HepG2 (cell line): ENCODE measurements around the gene PIGK. TPM values are rescaled to one million over a fixed set of nuclear protein-coding genes. Genes with fewer than 3 reads are reported as not detected.

Experiments
- ATAC-seq: fragments of 200-7000 bp; cut with Tn5 transposase; 3 replicates; pipeline ENCODE4 v1.9.1; 2020; ENCODE audit warnings: mild to moderate bottlenecking, moderate library complexity
- BruUV-seq: library from RNA; stranded (reverse); fragments of 400-500 nt; replicated peaks from 2 replicates; lab custom pipeline; 2021; lab: Mats Ljungman, UMichigan
- CTCF ChIA-PET: fragments of 300-600 bp; formaldehyde crosslinking; extraction: SDS; loops from one replicate; lab custom pipeline; 2021; ENCODE audit warnings: low total read pairs, inconsistent platforms, low intra/inter-chr PET ratio; lab: Yijun Ruan, JAX
- POLR2A ChIA-PET: fragments of 350-600 bp; sonication (Branson Sonifier 250); formaldehyde crosslinking; loops from one replicate; lab custom pipeline; 2020; ENCODE audit warnings: antibody characterized with exemption, inconsistent platforms; lab: Yijun Ruan, JAX
- DNase-seq: peaks from one replicate; pipeline ENCODE4 v3.0.0-alpha.2; 2015; ENCODE audit warnings: low spot score
- FAIRE-seq: peaks from 3 replicates; lab custom pipeline; 2011; peaks lifted over from hg19 to GRCh38; lab: Jason Lieb, UNC
- H2AFZ ChIP-seq: one replicate; pipeline ENCODE4 v1.6.1; 2011; ENCODE audit warnings: low read length, inconsistent platforms
- H3K27ac ChIP-seq: fragments of 300-600 bp; 3 replicates; pipeline ENCODE4 v1.8.0; 2011; ENCODE audit warnings: mixed run types, mild to moderate bottlenecking, mixed read lengths, low read length, inconsistent platforms; ENCODE audit not compliant: insufficient read depth; ENCODE audit errors: extremely low read length
- H3K27me3 ChIP-seq, 2 experiments: fragments of 200-600 bp in 1 of 2; 2 replicates in 1 of 2; 3 replicates in 1 of 2; pipeline versions ENCODE4 v1.6.0 to v1.8.0; 2011; ENCODE audit warnings: low read length in 2 of 2, mild to moderate bottlenecking in 2 of 2, moderate library complexity in 2 of 2, inconsistent platforms in 1 of 2; ENCODE audit not compliant: insufficient read depth in 2 of 2, control insufficient read depth in 1 of 2
- H3K36me3 ChIP-seq, 2 experiments: fragments of 200-600 bp in 1 of 2; replicated peaks in 1 of 2; 2 replicates in 1 of 2; 3 replicates in 1 of 2; pipeline versions ENCODE4 v1.5.1 to v1.8.0; 2011; ENCODE audit warnings: low read length in 2 of 2, inconsistent platforms in 1 of 2; ENCODE audit not compliant: insufficient read depth in 2 of 2, control insufficient read depth in 1 of 2
- H3K4me1 ChIP-seq: 2 replicates; pipeline ENCODE4 v1.5.1; 2012; ENCODE audit warnings: low read length, inconsistent platforms; ENCODE audit not compliant: insufficient read depth
- H3K4me2 ChIP-seq: 2 replicates; pipeline ENCODE4 v1.6.0; 2011; ENCODE audit warnings: low read depth, low read length, inconsistent platforms
- H3K4me3 ChIP-seq, 3 experiments: fragments of 200-600 bp in 1 of 3; sonication (generic), shearing (Covaris generic) in 1 of 3; replicated peaks in 1 of 3; 2 replicates each; pipeline ENCODE4 v1.5.1; 2011 to 2016; ENCODE audit warnings: low read length in 3 of 3, inconsistent platforms in 2 of 3, low read depth in 2 of 3, mild to moderate bottlenecking in 2 of 3, control low read depth in 1 of 3, mixed read lengths in 1 of 3; ENCODE audit not compliant: insufficient read depth in 1 of 3
- H3K79me2 ChIP-seq: one replicate; pipeline ENCODE4 v1.6.1; 2011; ENCODE audit warnings: low read length, inconsistent platforms; ENCODE audit not compliant: insufficient read depth
- H3K9ac ChIP-seq: 2 replicates; pipeline ENCODE4 v1.6.0; 2011; ENCODE audit warnings: mild to moderate bottlenecking, low read depth, low read length, inconsistent platforms; ENCODE audit not compliant: insufficient read depth
- H3K9me3 ChIP-seq: 2 replicates; pipeline ENCODE4 v1.5.1; 2012; ENCODE audit warnings: mild to moderate bottlenecking, low read length
- H4K20me1 ChIP-seq: 2 replicates; pipeline ENCODE4 v1.6.0; 2011; ENCODE audit warnings: inconsistent platforms, mild to moderate bottlenecking, low read length, moderate library complexity; ENCODE audit not compliant: insufficient read depth
- PCBP1 ChIP-seq: fragments of 200-400 bp; formaldehyde crosslinking; IDR thresholded peaks from 2 replicates; pipeline ENCODE4 v1.6.1; 2017; ENCODE audit warnings: mild to moderate bottlenecking, low read depth, low read length, borderline replicate concordance
- TP53 ChIP-seq: sonication (generic); formaldehyde crosslinking; conservative IDR thresholded peaks from 2 replicates; pipeline ENCODE4 v1.4.0; 2020; ENCODE audit warnings: missing genetic modification reagents
- ZNF75D ChIP-seq: sonication (generic); formaldehyde crosslinking; IDR thresholded peaks from 2 replicates; pipeline ENCODE4 v1.8.1; 2023; ENCODE audit warnings: missing genetic modification reagents, mild to moderate bottlenecking, borderline replicate concordance
- WGBS: methylation state at CpG from one replicate; pipeline ENCODE4 v1.1.6; 2017; ENCODE audit warnings: low lambda C conversion rate; 5-methylcytosine and 5-hydroxymethylcytosine counted together
- in situ Hi-C: cut with HindIII; loops from 2 replicates; pipeline ENCODE4 v1.10.0; 2017; ENCODE audit warnings: low pct_unique_long_range_greater_than_20kb; ENCODE audit not compliant: extremely low pct_ligation_motif_present
- intact Hi-C: fragments of 100-400 bp; cut with micrococcal nuclease; formaldehyde crosslinking; loops from one replicate; pipeline ENCODE4 v1.10.0; 2022; ENCODE audit not compliant: unreplicated experiment
- polyA plus RNA-seq, 8 experiments: library from polyadenylated mRNA; depleted of rRNA in 3 of 8; stranded (reverse) in 7 of 8; unstranded in 1 of 8; fragments of >200 nt; fragmentation: Illumina TruSeq in 4 of 8; extraction: Trizol in 4 of 8; gene quantifications; 2 replicates each; pipeline versions ENCODE4 v1.2.1 to v1.2.3, GENCODE V29; 2011 to 2016; ENCODE audit warnings: low read depth in 4 of 8, missing spikeins in 1 of 8, mixed read lengths in 1 of 8; ENCODE audit not compliant: insufficient read depth in 1 of 8
- total RNA-seq, 5 experiments: library from RNA; depleted of rRNA; stranded (reverse); fragments of >200 nt; fragmentation: Illumina TruSeq; extraction: Trizol; gene quantifications; 2 replicates each; pipeline ENCODE4 v1.2.3, GENCODE V29; 2016; ENCODE audit warnings: low read depth in 1 of 5
- TF ChIP-seq, protein P1 (sequence below): sonication (generic); formaldehyde crosslinking; IDR thresholded peaks from 2 replicates; pipeline ENCODE4 v1.4.0; 2020; ENCODE audit warnings: missing genetic modification reagents
- TF ChIP-seq, protein P2 (sequence below): sonication (generic); formaldehyde crosslinking; IDR thresholded peaks from 2 replicates; pipeline ENCODE4 v1.5.0; 2020; ENCODE audit warnings: missing genetic modification reagents, mild to moderate bottlenecking, borderline replicate concordance

The PIGK gene
- total and polyA plus RNA-seq, 2 of the 13 experiments (the other 11 are each of a cell fraction or from before 2014, with no cell fraction given): 14.7 to 38.5 TPM

DNA sequence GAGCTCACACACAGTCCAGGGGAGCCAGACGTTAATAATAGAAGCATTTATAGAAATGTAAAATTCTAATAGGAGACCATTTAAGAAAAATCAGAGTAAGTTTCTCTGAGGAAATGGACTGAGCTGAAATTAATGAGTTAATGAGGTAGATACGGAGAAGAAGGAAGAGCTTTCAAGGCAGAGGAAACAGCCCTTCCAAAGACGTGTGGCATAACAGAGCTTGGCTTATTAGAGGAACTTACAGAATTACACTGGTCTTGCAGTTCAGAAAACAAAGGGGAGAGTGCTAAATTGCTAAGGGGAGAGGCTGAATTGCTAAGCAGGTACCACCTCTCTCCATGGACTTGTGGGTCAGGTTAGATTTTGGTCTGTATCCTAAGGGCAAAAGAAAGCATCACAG lies 8.2 kb upstream of the PIGK start (continued):
- TF ChIP-seq PCBP1 (no peak), TP53 (CRISPR knock-in tag) (no peak)

DNA sequence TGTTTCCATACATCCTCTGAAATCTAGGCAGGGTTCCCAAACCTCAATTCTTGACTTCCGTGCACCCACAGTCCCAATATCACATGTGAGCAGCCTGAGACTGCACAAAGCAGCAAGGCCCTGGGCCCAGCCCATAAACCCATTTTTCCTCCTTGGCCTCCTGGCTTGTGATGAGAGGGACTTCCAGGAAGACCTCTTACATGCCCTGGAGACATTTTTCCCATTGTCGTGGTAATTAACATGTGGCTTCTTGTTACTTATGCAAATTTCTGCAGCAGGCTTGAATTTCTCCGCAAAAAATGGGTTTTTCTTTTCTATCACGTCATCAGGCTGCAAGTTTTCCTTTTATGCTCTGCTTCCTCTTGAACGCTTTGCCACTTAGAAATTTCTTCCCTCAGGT lies 3.3 kb upstream of the PIGK start:
- Histone ChIP-seq H3K4me3 (no peak overlapping the region), H3K4me1 (0 out of 2 replicates have a peak, but pooled peaks cover 3% of the 10 kb centered on the region), H3K79me2 (no peaks in the 10 kb centered on the region), H3K9ac (no peak overlapping the region), H4K20me1 (no peaks in the 10 kb centered on the region)
- ATAC-seq (no peak), DNase-seq (no peak), FAIRE-seq (no peak)
- no TSS peak for BruUV-seq
- intact Hi-C loops: no loop called here
- POLR2A ChIA-PET: interaction anchor here (0.6 kb wide), 1 partner anchor 698 kb away, joined by 3 read pairs; no protein-coding TSS in a partner anchor
- TF ChIP-seq ZNF75D: no peak
- TF ChIP-seq, protein P1, sequence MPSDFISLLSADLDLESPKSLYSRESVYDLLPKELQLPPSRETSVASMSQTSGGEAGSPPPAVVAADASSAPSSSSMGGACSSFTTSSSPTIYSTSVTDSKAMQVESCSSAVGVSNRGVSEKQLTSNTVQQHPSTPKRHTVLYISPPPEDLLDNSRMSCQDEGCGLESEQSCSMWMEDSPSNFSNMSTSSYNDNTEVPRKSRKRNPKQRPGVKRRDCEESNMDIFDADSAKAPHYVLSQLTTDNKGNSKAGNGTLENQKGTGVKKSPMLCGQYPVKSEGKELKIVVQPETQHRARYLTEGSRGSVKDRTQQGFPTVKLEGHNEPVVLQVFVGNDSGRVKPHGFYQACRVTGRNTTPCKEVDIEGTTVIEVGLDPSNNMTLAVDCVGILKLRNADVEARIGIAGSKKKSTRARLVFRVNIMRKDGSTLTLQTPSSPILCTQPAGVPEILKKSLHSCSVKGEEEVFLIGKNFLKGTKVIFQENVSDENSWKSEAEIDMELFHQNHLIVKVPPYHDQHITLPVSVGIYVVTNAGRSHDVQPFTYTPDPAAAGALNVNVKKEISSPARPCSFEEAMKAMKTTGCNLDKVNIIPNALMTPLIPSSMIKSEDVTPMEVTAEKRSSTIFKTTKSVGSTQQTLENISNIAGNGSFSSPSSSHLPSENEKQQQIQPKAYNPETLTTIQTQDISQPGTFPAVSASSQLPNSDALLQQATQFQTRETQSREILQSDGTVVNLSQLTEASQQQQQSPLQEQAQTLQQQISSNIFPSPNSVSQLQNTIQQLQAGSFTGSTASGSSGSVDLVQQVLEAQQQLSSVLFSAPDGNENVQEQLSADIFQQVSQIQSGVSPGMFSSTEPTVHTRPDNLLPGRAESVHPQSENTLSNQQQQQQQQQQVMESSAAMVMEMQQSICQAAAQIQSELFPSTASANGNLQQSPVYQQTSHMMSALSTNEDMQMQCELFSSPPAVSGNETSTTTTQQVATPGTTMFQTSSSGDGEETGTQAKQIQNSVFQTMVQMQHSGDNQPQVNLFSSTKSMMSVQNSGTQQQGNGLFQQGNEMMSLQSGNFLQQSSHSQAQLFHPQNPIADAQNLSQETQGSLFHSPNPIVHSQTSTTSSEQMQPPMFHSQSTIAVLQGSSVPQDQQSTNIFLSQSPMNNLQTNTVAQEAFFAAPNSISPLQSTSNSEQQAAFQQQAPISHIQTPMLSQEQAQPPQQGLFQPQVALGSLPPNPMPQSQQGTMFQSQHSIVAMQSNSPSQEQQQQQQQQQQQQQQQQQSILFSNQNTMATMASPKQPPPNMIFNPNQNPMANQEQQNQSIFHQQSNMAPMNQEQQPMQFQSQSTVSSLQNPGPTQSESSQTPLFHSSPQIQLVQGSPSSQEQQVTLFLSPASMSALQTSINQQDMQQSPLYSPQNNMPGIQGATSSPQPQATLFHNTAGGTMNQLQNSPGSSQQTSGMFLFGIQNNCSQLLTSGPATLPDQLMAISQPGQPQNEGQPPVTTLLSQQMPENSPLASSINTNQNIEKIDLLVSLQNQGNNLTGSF (CRISPR knock-in tag): no peak
- TF ChIP-seq, protein P2, sequence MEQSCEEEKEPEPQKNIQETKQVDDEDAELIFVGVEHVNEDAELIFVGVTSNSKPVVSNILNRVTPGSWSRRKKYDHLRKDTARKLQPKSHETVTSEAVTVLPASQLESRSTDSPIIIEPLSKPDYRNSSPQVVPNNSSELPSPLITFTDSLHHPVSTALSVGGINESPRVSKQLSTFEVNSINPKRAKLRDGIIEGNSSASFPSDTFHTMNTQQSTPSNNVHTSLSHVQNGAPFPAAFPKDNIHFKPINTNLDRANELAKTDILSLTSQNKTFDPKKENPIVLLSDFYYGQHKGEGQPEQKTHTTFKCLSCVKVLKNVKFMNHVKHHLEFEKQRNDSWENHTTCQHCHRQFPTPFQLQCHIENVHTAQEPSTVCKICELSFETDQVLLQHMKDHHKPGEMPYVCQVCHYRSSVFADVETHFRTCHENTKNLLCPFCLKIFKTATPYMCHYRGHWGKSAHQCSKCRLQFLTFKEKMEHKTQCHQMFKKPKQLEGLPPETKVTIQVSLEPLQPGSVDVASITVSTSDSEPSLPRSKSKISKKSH (CRISPR knock-in tag): no peak
- TF ChIP-seq, all 625 proteins: peak for 0
- in situ Hi-C loops: no loop called here
- no peaks in the 10 kb centered on the region for H3K36me3 ChIP-seq
- no peak overlapping the region for H3K27ac ChIP-seq
- H2AFZ ChIP-seq: no peak overlapping the region
- H3K27me3 ChIP-seq: no peaks in the 10 kb centered on the region; a peak in 1 of 5 replicates
- CTCF ChIA-PET: no interaction called here
- H3K4me2 ChIP-seq: no peak overlapping the region
- no peaks in the 10 kb centered on the region for H3K9me3 ChIP-seq
- 85% methylated on average over 5 of the region's 5 CpGs for WGBS
